HG02938 (cell line): ENCODE results near the gene TANC1.
"Not testable (repeated sequence)": the region's sequence is repeated elsewhere in the genome, so short reads cannot be mapped to it uniquely, and the experiment has no call there.

Source experiments
- ATAC-seq: cut with Tn5 transposase; IDR thresholded peaks from one replicate; pipeline ENCODE4 v1.9.1; 2021; ENCODE audit warnings: mild to moderate bottlenecking, moderate library complexity; ENCODE audit not compliant: unreplicated experiment

TANC1 gene

GRCh38 chr2:159082119-159082518 lies 113.7 kb downstream of the TANC1 start:
- no peak for ATAC-seq

- no peak for ATAC-seq
These were observed 116.2 kb downstream of the TANC1 start for GRCh38 chr2:159084384-159085370.

GRCh38 chr2:159086342-159086741 lies 117.9 kb downstream of the TANC1 start:
- ATAC-seq: no peak

- no peak for ATAC-seq
These were observed 118.4 kb downstream of the TANC1 start for GRCh38 chr2:159086826-159087225.

- no peak for ATAC-seq
These were observed 120.5 kb downstream of the TANC1 start for GRCh38 chr2:159088906-159089305.

GRCh38 chr2:159089543-159089942 lies 121.1 kb downstream of the TANC1 start:
- ATAC-seq: no peak

- no peak for ATAC-seq
These were observed 122.2 kb downstream of the TANC1 start for GRCh38 chr2:159090514-159091201.

- no peak for ATAC-seq
These were observed 122.9 kb downstream of the TANC1 start for GRCh38 chr2:159091381-159091780.

GRCh38 chr2:159091976-159092375 lies 123.5 kb downstream of the TANC1 start:
- no peak for ATAC-seq

- ATAC-seq: no peak
These were observed 125.1 kb downstream of the TANC1 start for GRCh38 chr2:159093497-159093896.

GRCh38 chr2:159094173-159094737 lies 125.8 kb downstream of the TANC1 start:
- no peak for ATAC-seq

GRCh38 chr2:159095813-159096212 lies 127.4 kb downstream of the TANC1 start:
- no peak for ATAC-seq

GRCh38 chr2:159096302-159096855 lies 127.9 kb downstream of the TANC1 start:
- ATAC-seq: not testable (repeated sequence)

GRCh38 chr2:159096901-159097300 lies 128.5 kb downstream of the TANC1 start:
- no peak for ATAC-seq

- ATAC-seq: no peak
These were observed 129.9 kb downstream of the TANC1 start for GRCh38 chr2:159098361-159098760.

GRCh38 chr2:159098921-159099411 lies 130.5 kb downstream of the TANC1 start:
- peak; percentile 49 for ATAC-seq

GRCh38 chr2:159101755-159102489 lies 133.5 kb downstream of the TANC1 start:
- no peak for ATAC-seq

- ATAC-seq: no peak
These were observed 135.0 kb downstream of the TANC1 start for GRCh38 chr2:159103411-159103810.

GRCh38 chr2:159106109-159106508 lies 137.7 kb downstream of the TANC1 start:
- no peak for ATAC-seq

GRCh38 chr2:159108181-159108893 lies 139.9 kb downstream of the TANC1 start:
- ATAC-seq: no peak
